Stimulated activated naive CD8-positive, alpha-beta T cell treated with anti-CD3 and anti-CD28 coated beads, Interleukin-15, Interleukin-2, amounts not matched to agents 100 ng/mL and 50 ng/mL, for 24 hours (primary cell): ENCODE results near the gene SOX6.

ENCODE experiments used
- H3K27ac Mint-ChIP-seq: one replicate; pipeline ENCODE4 v1.8.0; 2021; ENCODE audit warnings: mild to moderate bottlenecking, mixed read lengths
- H3K27me3 Mint-ChIP-seq: one replicate; pipeline ENCODE4 v1.8.0; 2021; ENCODE audit warnings: mixed read lengths
- H3K36me3 Mint-ChIP-seq: one replicate; pipeline ENCODE4 v1.8.0; 2021; ENCODE audit warnings: low read depth, mixed read lengths
- H3K4me1 Mint-ChIP-seq: one replicate; pipeline ENCODE4 v1.8.0; 2021; ENCODE audit warnings: low read depth, mixed read lengths
- H3K4me3 Mint-ChIP-seq: one replicate; pipeline ENCODE4 v1.8.0; 2021; ENCODE audit warnings: mild to moderate bottlenecking, mixed read lengths
- H3K9me3 Mint-ChIP-seq: one replicate; pipeline ENCODE4 v1.8.0; 2021; ENCODE audit warnings: mixed read lengths

The SOX6 gene

GRCh38 chr11:16185042-16185441 lies 171.3 kb downstream of the SOX6 start:
- Mint-ChIP-seq H3K4me1 (no peaks in the 10 kb centered on the region), H3K9me3 (no peaks in the 10 kb centered on the region), H3K27ac (no peak overlapping the region), H3K36me3 (no peaks in the 10 kb centered on the region), H3K4me3 (no peak overlapping the region), H3K27me3 (no peaks in the 10 kb centered on the region)

GRCh38 chr11:16184588-16184987 lies 171.8 kb downstream of the SOX6 start:
- no peaks in the 10 kb centered on the region for H3K36me3 Mint-ChIP-seq
- H3K4me3 Mint-ChIP-seq, result no peak overlapping the region
- no peaks in the 10 kb centered on the region for H3K4me1 Mint-ChIP-seq
- no peak overlapping the region for H3K27ac Mint-ChIP-seq
- no peaks in the 10 kb centered on the region for H3K27me3 Mint-ChIP-seq
- H3K9me3 Mint-ChIP-seq, result no peaks in the 10 kb centered on the region

- Mint-ChIP-seq H3K27ac (no peak overlapping the region), H3K4me1 (no peaks in the 10 kb centered on the region), H3K27me3 (no peaks in the 10 kb centered on the region), H3K36me3 (no peaks in the 10 kb centered on the region), H3K4me3 (no peak overlapping the region), H3K9me3 (no peaks in the 10 kb centered on the region)
Observed at GRCh38 chr11:16182553-16182952, 173.8 kb downstream of the SOX6 start.

- no peaks in the 10 kb centered on the region for H3K36me3 Mint-ChIP-seq
- no peaks in the 10 kb centered on the region for H3K27me3 Mint-ChIP-seq
- no peaks in the 10 kb centered on the region for H3K4me1 Mint-ChIP-seq
- H3K27ac Mint-ChIP-seq, result no peak overlapping the region
- no peaks in the 10 kb centered on the region for H3K9me3 Mint-ChIP-seq
- H3K4me3 Mint-ChIP-seq, result no peak overlapping the region
Observed at GRCh38 chr11:16180868-16181267, 175.5 kb downstream of the SOX6 start.

GRCh38 chr11:16179676-16180075 lies 176.7 kb downstream of the SOX6 start:
- H3K9me3 Mint-ChIP-seq, result no peaks in the 10 kb centered on the region
- no peaks in the 10 kb centered on the region for H3K4me1 Mint-ChIP-seq
- H3K36me3 Mint-ChIP-seq, result no peaks in the 10 kb centered on the region

GRCh38 chr11:16178273-16178672 lies 178.1 kb downstream of the SOX6 start:
- no peaks in the 10 kb centered on the region for H3K4me1 Mint-ChIP-seq
- no peak overlapping the region for H3K4me3 Mint-ChIP-seq
- H3K36me3 Mint-ChIP-seq, result no peaks in the 10 kb centered on the region
- H3K27me3 Mint-ChIP-seq, result no peaks in the 10 kb centered on the region
- H3K27ac Mint-ChIP-seq, result no peak overlapping the region
- H3K9me3 Mint-ChIP-seq, result no peaks in the 10 kb centered on the region

More at GRCh38 chr11:16179676-16180075, 176.7 kb downstream of the SOX6 start:
- H3K27ac Mint-ChIP-seq, result no peak overlapping the region
- H3K27me3 Mint-ChIP-seq, result no peaks in the 10 kb centered on the region
- no peak overlapping the region for H3K4me3 Mint-ChIP-seq

GRCh38 chr11:16177688-16178087 lies 178.7 kb downstream of the SOX6 start:
- no peaks in the 10 kb centered on the region for H3K4me1 Mint-ChIP-seq
- no peaks in the 10 kb centered on the region for H3K27me3 Mint-ChIP-seq
- H3K9me3 Mint-ChIP-seq, result no peaks in the 10 kb centered on the region
- no peak overlapping the region for H3K4me3 Mint-ChIP-seq
- H3K36me3 Mint-ChIP-seq, result no peaks in the 10 kb centered on the region
- H3K27ac Mint-ChIP-seq, result no peak overlapping the region

GRCh38 chr11:16173798-16174197 lies 182.5 kb downstream of the SOX6 start:
- Mint-ChIP-seq H3K36me3 (no peaks in the 10 kb centered on the region), H3K4me3 (no peak overlapping the region), H3K27ac (no peak overlapping the region), H3K4me1 (no peaks in the 10 kb centered on the region), H3K9me3 (no peaks in the 10 kb centered on the region), H3K27me3 (no peaks in the 10 kb centered on the region)

GRCh38 chr11:16171882-16172281 lies 184.5 kb downstream of the SOX6 start:
- Mint-ChIP-seq H3K27me3 (no peaks in the 10 kb centered on the region), H3K4me3 (no peak overlapping the region), H3K9me3 (no peaks in the 10 kb centered on the region), H3K27ac (no peak overlapping the region), H3K4me1 (no peaks in the 10 kb centered on the region), H3K36me3 (no peaks in the 10 kb centered on the region)

- Mint-ChIP-seq H3K36me3 (no peaks in the 10 kb centered on the region), H3K4me1 (no peaks in the 10 kb centered on the region), H3K4me3 (no peak overlapping the region), H3K27me3 (no peaks in the 10 kb centered on the region), H3K27ac (no peak overlapping the region), H3K9me3 (no peaks in the 10 kb centered on the region)
Observed at GRCh38 chr11:16169956-16170847, 186.1 kb downstream of the SOX6 start.

GRCh38 chr11:16169541-16169940 lies 186.8 kb downstream of the SOX6 start:
- no peaks in the 10 kb centered on the region for H3K36me3 Mint-ChIP-seq
- H3K27ac Mint-ChIP-seq, result no peak overlapping the region
- H3K4me3 Mint-ChIP-seq, result no peak overlapping the region
- H3K9me3 Mint-ChIP-seq, result no peaks in the 10 kb centered on the region
- no peaks in the 10 kb centered on the region for H3K4me1 Mint-ChIP-seq
- no peaks in the 10 kb centered on the region for H3K27me3 Mint-ChIP-seq

- H3K4me1 Mint-ChIP-seq, result no peaks in the 10 kb centered on the region
- H3K4me3 Mint-ChIP-seq, result no peak overlapping the region
- no peak overlapping the region for H3K27ac Mint-ChIP-seq
- no peaks in the 10 kb centered on the region for H3K27me3 Mint-ChIP-seq
- H3K9me3 Mint-ChIP-seq, result no peaks in the 10 kb centered on the region
- H3K36me3 Mint-ChIP-seq, result no peaks in the 10 kb centered on the region
Observed at GRCh38 chr11:16167706-16168487, 188.4 kb downstream of the SOX6 start.

- Mint-ChIP-seq H3K4me3 (no peak overlapping the region), H3K27me3 (no peaks in the 10 kb centered on the region), H3K36me3 (no peaks in the 10 kb centered on the region), H3K27ac (no peak overlapping the region), H3K4me1 (no peaks in the 10 kb centered on the region), H3K9me3 (no peaks in the 10 kb centered on the region)
Observed at GRCh38 chr11:16166571-16166970, 189.8 kb downstream of the SOX6 start.

- no peak overlapping the region for H3K27ac Mint-ChIP-seq
- H3K4me1 Mint-ChIP-seq, result no peaks in the 10 kb centered on the region
- H3K4me3 Mint-ChIP-seq, result no peak overlapping the region
- H3K27me3 Mint-ChIP-seq, result no peaks in the 10 kb centered on the region
- no peaks in the 10 kb centered on the region for H3K9me3 Mint-ChIP-seq
- H3K36me3 Mint-ChIP-seq, result no peaks in the 10 kb centered on the region
Observed at GRCh38 chr11:16160146-16160545, 196.2 kb downstream of the SOX6 start.

GRCh38 chr11:16158426-16158994 lies 197.8 kb downstream of the SOX6 start:
- H3K27ac Mint-ChIP-seq, result no peak overlapping the region
- no peaks in the 10 kb centered on the region for H3K4me1 Mint-ChIP-seq
- H3K4me3 Mint-ChIP-seq, result no peak overlapping the region
- no peaks in the 10 kb centered on the region for H3K36me3 Mint-ChIP-seq
- no peaks in the 10 kb centered on the region for H3K9me3 Mint-ChIP-seq
- no peaks in the 10 kb centered on the region for H3K27me3 Mint-ChIP-seq
